Natural killer cell (primary cell): ENCODE measurements around the gene FIG4. TPM values are rescaled to one million over a fixed set of nuclear protein-coding genes. Genes with fewer than 3 reads are reported as not detected.
A peak's percentile ranks its signal among the peaks of the same experiment; 100 is the strongest.

ENCODE experiments used
- ATAC-seq, 3 donors: fragments of 150-1000 bp in 2 of 3; fragments of 200-7000 bp in 1 of 3; cut with Tn5 transposase; 1 replicate in 1 of 3; 2 replicates in 2 of 3; pipeline ENCODE4 v1.10.0; 2021; ENCODE audit warnings: mild to moderate bottlenecking in 2 of 3, moderate library complexity in 2 of 3
- DNase-seq, 2 donors: peaks; one replicate each; pipeline versions ENCODE4 v3.0.0 to v3.0.0-alpha.2; 2013 to 2021; ENCODE audit warnings: mixed read lengths in 1 of 2
- H3K27ac ChIP-seq: one replicate; pipeline ENCODE4 v1.5.1; 2013; ENCODE audit warnings: mild to moderate bottlenecking, low read length
- H3K27me3 ChIP-seq: one replicate; pipeline ENCODE4 v1.6.1; 2013; ENCODE audit warnings: low read length; ENCODE audit not compliant: control insufficient read depth, insufficient read depth
- H3K36me3 ChIP-seq: one replicate; pipeline ENCODE4 v1.6.1; 2013; ENCODE audit warnings: low read length; ENCODE audit not compliant: control insufficient read depth, insufficient read depth
- H3K4me1 ChIP-seq: one replicate; pipeline ENCODE4 v1.6.1; 2013; ENCODE audit warnings: low read length; ENCODE audit not compliant: control insufficient read depth, insufficient read depth
- H3K4me3 ChIP-seq: one replicate; pipeline ENCODE4 v1.5.1; 2013; ENCODE audit warnings: low read length
- H3K9me3 ChIP-seq: one replicate; pipeline ENCODE4 v1.6.1; 2013; ENCODE audit warnings: low read length; ENCODE audit not compliant: control insufficient read depth, insufficient read depth
- H3K27ac Mint-ChIP-seq, 2 donors: one replicate each; pipeline ENCODE4 v1.8.0; 2022; ENCODE audit warnings: mild to moderate bottlenecking in 2 of 2, mixed read lengths in 2 of 2, moderate library complexity in 1 of 2
- H3K27me3 Mint-ChIP-seq, 2 donors: one replicate each; pipeline ENCODE4 v1.8.0; 2022; ENCODE audit warnings: low read depth in 2 of 2, mixed read lengths in 2 of 2
- H3K36me3 Mint-ChIP-seq: one replicate; pipeline ENCODE4 v1.8.0; 2022; ENCODE audit warnings: mixed read lengths
- H3K4me1 Mint-ChIP-seq, 2 donors: one replicate each; pipeline ENCODE4 v1.8.0; 2022; ENCODE audit warnings: mixed read lengths in 2 of 2
- H3K4me3 Mint-ChIP-seq: one replicate; pipeline ENCODE4 v1.8.0; 2022; ENCODE audit warnings: mild to moderate bottlenecking, moderate library complexity, mixed read lengths
- H3K9me3 Mint-ChIP-seq, 2 donors: one replicate each; pipeline ENCODE4 v1.8.0; 2022; ENCODE audit warnings: mixed read lengths in 2 of 2
- CTCF ChIP-seq: fragments of 200-600 bp; IDR thresholded peaks from one replicate; pipeline ENCODE4 v1.8.0; 2022; ENCODE audit warnings: antibody characterized with exemption
- WGBS: methylation state at CpG from one replicate; pipeline ENCODE4 v1.1.7; 2013; ENCODE audit warnings: missing lambda C conversion rate; ENCODE audit not compliant: insufficient coverage; 5-methylcytosine and 5-hydroxymethylcytosine counted together
- intact Hi-C: fragments of 100-400 bp; cut with micrococcal nuclease; formaldehyde crosslinking; loops from one replicate; pipeline ENCODE4 v1.14.2; 2022
- total RNA-seq, 4 donors: library from RNA; stranded (reverse); fragments of 120-200 nt in 1 of 4; gene quantifications; one replicate each; pipeline versions ENCODE4 v1.2.3 to v1.2.4, GENCODE V29; 2013 to 2022

The FIG4 gene
- total RNA-seq, 3 donors from 2014 or later (not counting 1 experiment from before 2014, with no cell fraction given), result 15.7 to 38.5 (median 20.7) TPM

DNA sequence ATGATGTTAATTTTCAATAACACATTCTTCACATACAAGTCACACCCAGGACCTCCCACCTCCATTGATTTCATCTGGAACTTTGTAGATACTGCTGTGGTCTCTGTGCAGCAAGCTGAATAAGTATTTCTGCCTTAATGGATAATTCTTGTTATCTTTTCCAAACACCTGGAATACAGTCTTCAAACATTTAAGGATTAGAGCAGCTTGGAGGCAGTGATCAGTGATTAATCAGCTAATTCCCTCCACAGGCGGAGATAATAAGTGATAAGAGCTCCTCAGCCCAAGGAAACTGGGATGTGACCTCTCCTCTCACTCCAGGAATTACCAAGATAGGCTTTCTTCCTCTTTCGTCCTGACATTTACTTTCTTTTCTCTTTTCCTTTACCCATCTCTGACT, 110.7 kb downstream of the FIG4 start:
- Mint-ChIP-seq H3K4me1 (no peaks in the 10 kb centered on the region), H3K36me3 (peaks cover 9% of the 10 kb centered on the region), H3K27ac (no peak overlapping the region), H3K9me3 (no peaks in the 10 kb centered on the region), H3K27me3 (no peaks in the 10 kb centered on the region), H3K4me3 (no peak overlapping the region)
- 88% methylated on average over 2 of the region's 2 CpGs for WGBS
- DNase-seq (no peak), ATAC-seq (no peak)
- Histone ChIP-seq H3K9me3 (no peaks in the 10 kb centered on the region), H3K4me1 (no peaks in the 10 kb centered on the region), H3K4me3 (no peak overlapping the region), H3K27ac (no peak overlapping the region), H3K36me3 (peaks cover 31% of the 10 kb centered on the region), H3K27me3 (no peaks in the 10 kb centered on the region)
- no peak for TF ChIP-seq CTCF
- intact Hi-C loops, result no loop called here

DNA sequence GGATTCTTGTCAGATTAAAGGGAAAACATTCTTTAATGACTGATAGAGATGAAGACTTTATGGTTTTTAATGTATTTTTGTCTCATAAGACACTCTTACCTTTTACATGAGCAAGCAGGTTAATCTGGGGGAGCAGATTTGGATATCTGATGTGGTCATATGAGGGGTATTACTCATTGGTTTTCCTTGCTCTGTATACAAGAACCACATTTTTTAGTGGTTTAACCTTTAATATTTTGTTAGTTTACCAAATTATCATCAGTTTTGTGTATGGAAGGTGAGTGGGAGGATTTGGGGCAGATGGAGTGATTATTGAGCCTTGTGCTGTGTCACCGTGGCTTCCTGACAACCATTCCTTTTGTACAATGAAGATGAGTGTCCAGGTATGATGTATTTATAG, 112.9 kb downstream of the FIG4 start:
- Histone ChIP-seq H3K4me3 (no peak overlapping the region), H3K27ac (no peak overlapping the region), H3K4me1 (no peaks in the 10 kb centered on the region), H3K27me3 (no peaks in the 10 kb centered on the region), H3K36me3 (peaks cover 20% of the 10 kb centered on the region), H3K9me3 (no peaks in the 10 kb centered on the region)
- no peak for DNase-seq
- Mint-ChIP-seq H3K36me3 (peaks cover 9% of the 10 kb centered on the region), H3K4me1 (no peaks in the 10 kb centered on the region), H3K27ac (no peak overlapping the region), H3K9me3 (no peaks in the 10 kb centered on the region), H3K27me3 (no peaks in the 10 kb centered on the region), H3K4me3 (no peak overlapping the region)
- ATAC-seq, result no peak
- no peak for TF ChIP-seq CTCF
- intact Hi-C loops, result no loop called here
- 63% methylated on average over 1 of the region's 1 CpG for WGBS

- Histone ChIP-seq H3K27me3 (no peaks in the 10 kb centered on the region), H3K9me3 (no peaks in the 10 kb centered on the region), H3K4me1 (no peaks in the 10 kb centered on the region), H3K27ac (no peak overlapping the region), H3K4me3 (no peak overlapping the region), H3K36me3 (peaks cover 3% of the 10 kb centered on the region)
- H3K27ac Mint-ChIP-seq, result peak overlapping the region in 1 of 2 donors; percentile 1
- no peak for TF ChIP-seq CTCF
- ATAC-seq (no peak), DNase-seq (no peak)
- no peaks in the 10 kb centered on the region for H3K27me3 Mint-ChIP-seq
- H3K4me3 Mint-ChIP-seq, result no peak overlapping the region
- intact Hi-C loops, result no loop called here
- H3K9me3 Mint-ChIP-seq, result no peaks in the 10 kb centered on the region
- no peaks in the 10 kb centered on the region for H3K4me1 Mint-ChIP-seq
- no peaks in the 10 kb centered on the region for H3K36me3 Mint-ChIP-seq
Measured at GRCh38 chr6:109807881-109808280, 116.8 kb downstream of the FIG4 start.

DNA sequence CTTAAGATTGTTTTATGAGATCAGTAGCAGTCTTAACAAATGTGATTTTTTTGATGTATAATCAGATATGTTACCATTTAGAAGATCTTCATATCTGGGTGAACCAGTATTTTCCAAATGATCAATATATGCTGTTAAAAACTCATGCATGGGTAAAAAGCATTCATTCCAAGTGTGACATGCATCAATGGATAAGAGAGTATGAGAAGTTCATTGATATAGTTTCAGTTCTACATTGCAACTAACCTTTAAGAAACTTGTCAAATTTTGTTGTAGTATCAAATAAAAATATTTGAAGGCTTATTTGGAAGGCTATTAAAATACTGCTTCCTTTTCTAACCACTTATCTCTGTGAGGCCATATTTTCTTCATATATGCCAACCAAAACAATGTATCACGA, 117.7 kb downstream of the FIG4 start:
- intact Hi-C loops, result no loop called here
- no peak for ATAC-seq
- Histone ChIP-seq H3K36me3 (peaks cover 6% of the 10 kb centered on the region), H3K27ac (no peak overlapping the region), H3K4me1 (no peaks in the 10 kb centered on the region), H3K27me3 (no peaks in the 10 kb centered on the region), H3K4me3 (no peak overlapping the region), H3K9me3 (no peaks in the 10 kb centered on the region)
- no peaks in the 10 kb centered on the region for H3K27me3 Mint-ChIP-seq
- H3K36me3 Mint-ChIP-seq, result no peaks in the 10 kb centered on the region
- DNase-seq, result no peak
- H3K4me1 Mint-ChIP-seq, result no peaks in the 10 kb centered on the region
- H3K9me3 Mint-ChIP-seq, result no peaks in the 10 kb centered on the region
- H3K27ac Mint-ChIP-seq, result no peak overlapping the region
- no peak overlapping the region for H3K4me3 Mint-ChIP-seq
- no peak for TF ChIP-seq CTCF
- 78% methylated on average over 1 of the region's 1 CpG for WGBS
